OCI-M1 (cell line): ENCODE data around the gene ZNF423.

ENCODE experiments used
- DNase-seq: peaks from one replicate; lab custom pipeline; 2025; lab: John Stamatoyannopoulos, UW

The ZNF423 gene

GRCh38 chr16:49471038-49471727 lies 384.7 kb downstream of the ZNF423 start:
- no peak for DNase-seq

GRCh38 chr16:49470513-49470991 lies 385.4 kb downstream of the ZNF423 start:
- DNase-seq, result no peak

- no peak for DNase-seq
These were observed 385.9 kb downstream of the ZNF423 start for GRCh38 chr16:49469930-49470451.

GRCh38 chr16:49469311-49469670 lies 386.6 kb downstream of the ZNF423 start:
- no peak for DNase-seq

- DNase-seq, result no peak
These were observed 387.2 kb downstream of the ZNF423 start for GRCh38 chr16:49468611-49469310.

- DNase-seq, result no peak
These were observed 388.2 kb downstream of the ZNF423 start for GRCh38 chr16:49467540-49468372.

GRCh38 chr16:49466881-49467280 lies 389.0 kb downstream of the ZNF423 start:
- no peak for DNase-seq

GRCh38 chr16:49466529-49466831 lies 389.4 kb downstream of the ZNF423 start:
- no peak for DNase-seq

- DNase-seq, result no peak
These were observed 390.0 kb downstream of the ZNF423 start for GRCh38 chr16:49465661-49466528.

- DNase-seq, result no peak
These were observed 390.9 kb downstream of the ZNF423 start for GRCh38 chr16:49464877-49465504.

GRCh38 chr16:49464093-49464492 lies 391.8 kb downstream of the ZNF423 start:
- no peak for DNase-seq

GRCh38 chr16:49463529-49463928 lies 392.4 kb downstream of the ZNF423 start:
- no peak for DNase-seq

GRCh38 chr16:49462989-49463371 lies 392.9 kb downstream of the ZNF423 start:
- DNase-seq, result no peak

- no peak for DNase-seq
These were observed 393.4 kb downstream of the ZNF423 start for GRCh38 chr16:49462362-49462988.

GRCh38 chr16:49461517-49461951 lies 394.4 kb downstream of the ZNF423 start:
- DNase-seq, result no peak

GRCh38 chr16:49460786-49461470 lies 395.0 kb downstream of the ZNF423 start:
- no peak for DNase-seq

- DNase-seq, result no peak
These were observed 395.8 kb downstream of the ZNF423 start for GRCh38 chr16:49459953-49460735.

- DNase-seq, result no peak
These were observed 397.1 kb downstream of the ZNF423 start for GRCh38 chr16:49458656-49459445.
